Panc1 (cell line): ENCODE results near the gene TSSC4.

Experiments used
- CTCF ChIP-seq: fragments of 450-650 bp; IDR thresholded peaks from 2 replicates; pipeline ENCODE4 v1.5.1; 2017; ENCODE audit warnings: mild to moderate bottlenecking
- POLR2AphosphoS5 ChIP-seq: IDR thresholded peaks from 2 replicates; pipeline ENCODE4 v1.6.1; 2012; ENCODE audit warnings: mild to moderate bottlenecking, low read depth, low read length, moderate library complexity
- REST ChIP-seq, 2 experiments: IDR thresholded peaks; 2 replicates each; pipeline ENCODE4 v1.6.1; 2011 to 2012; ENCODE audit warnings: low read depth in 2 of 2, control low read depth in 1 of 2, low read length in 1 of 2, mild to moderate bottlenecking in 1 of 2, moderate library complexity in 1 of 2; ENCODE audit not compliant: insufficient read depth in 1 of 2
- SIN3A ChIP-seq: IDR thresholded peaks from 2 replicates; pipeline ENCODE4 v1.6.1; 2012; ENCODE audit warnings: low read depth, mild to moderate bottlenecking, low read length, moderate library complexity, borderline replicate concordance; ENCODE audit not compliant: insufficient read depth
- TCF7L2 ChIP-seq: IDR thresholded peaks from 2 replicates; pipeline ENCODE4 v1.6.1; 2011; ENCODE audit warnings: mild to moderate bottlenecking, low read depth, low read length, inconsistent platforms

DNA sequence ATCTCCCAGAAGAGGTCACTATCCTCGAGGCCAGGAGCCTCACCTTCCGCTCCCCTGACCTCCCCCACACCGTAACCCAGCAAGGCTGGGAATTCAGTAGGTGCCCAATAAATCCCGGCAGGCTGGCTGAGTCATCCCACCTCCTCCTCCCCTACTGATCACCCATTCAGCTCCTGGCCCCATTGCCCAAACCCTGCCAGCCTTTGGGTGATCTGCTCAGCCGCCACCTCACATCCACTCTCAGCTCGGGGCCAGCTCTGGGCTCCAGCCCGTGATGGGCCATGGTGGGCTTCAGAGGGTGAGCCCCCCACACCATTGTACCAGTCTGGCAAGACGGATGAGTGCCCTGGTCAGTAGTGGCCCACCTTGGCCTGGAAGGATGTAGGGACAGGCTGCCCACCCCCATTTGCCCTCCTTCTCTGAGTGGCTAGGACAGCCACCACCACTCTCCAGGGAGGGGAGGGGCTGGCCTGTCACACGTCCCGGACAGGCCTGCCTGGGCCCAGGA is 35.5 kb downstream of the TSSC4 start:
- no peak for TF ChIP-seq CTCF
- TF ChIP-seq TCF7L2: no peak
- TF ChIP-seq SIN3A: no peak
- no peak for TF ChIP-seq POLR2AphosphoS5
- TF ChIP-seq REST (IDR thresholded peaks at IDR 0.05; ENCODE audit: insufficient read depth in 1 of 2, low read depth in 2 of 2, low read length in 1 of 2): no peak
